ENCODE data around the gene MAPK12. TPM values are rescaled to one million over a fixed set of nuclear protein-coding genes. Genes with fewer than 3 reads are reported as not detected.

Gene MAPK12
- total and polyA plus RNA-seq, 2 donors (not counting 3 experiments of a cell fraction or from before 2014, with no cell fraction given), result 72.3 to 86.8 TPM

DNA sequence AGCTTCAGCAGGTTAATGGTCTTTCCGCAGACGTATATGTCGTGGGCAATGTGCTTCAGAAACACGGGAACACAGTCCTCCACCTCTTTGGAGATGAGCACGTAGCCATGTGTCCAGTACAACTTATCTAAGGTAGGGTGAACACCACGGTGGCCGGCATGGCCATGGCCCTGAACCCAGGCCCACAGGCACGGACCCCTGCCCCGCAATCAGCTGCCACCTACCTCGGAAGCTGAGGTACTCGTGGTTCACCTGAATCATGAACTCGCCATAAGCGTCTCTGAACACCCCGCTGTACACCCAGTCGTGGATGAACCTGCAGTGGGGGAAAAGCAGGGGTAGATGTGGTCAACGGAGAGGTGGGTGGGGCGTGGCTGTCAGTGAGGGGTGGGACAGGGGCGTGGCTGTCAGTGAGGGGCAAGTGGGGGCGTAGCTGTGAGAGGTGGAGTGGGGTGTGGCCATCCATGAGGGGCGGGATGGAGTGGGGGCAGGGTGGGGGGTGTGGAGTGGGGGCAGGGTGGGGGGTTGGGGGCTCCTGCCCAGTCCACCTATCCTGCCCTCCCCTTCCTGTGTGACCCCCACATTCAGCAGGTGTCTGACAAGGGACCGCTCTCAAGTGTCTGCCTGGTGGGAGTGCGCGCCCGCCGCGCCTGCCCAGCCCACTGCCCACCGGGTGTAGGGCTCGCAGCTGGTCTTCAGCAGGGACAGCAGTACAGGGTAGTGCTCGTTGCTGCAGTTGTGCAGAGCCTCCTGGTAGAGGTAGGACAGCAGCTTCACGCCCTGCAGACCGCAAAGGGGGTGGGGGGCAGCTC lies 35.2 kb downstream of the MAPK12 start:
- no peak for DNase-seq (ENCODE audit: low read depth, low spot score)
- ChIA-PET POLR2A (interaction anchor here (0.5 kb wide), 1 partner anchor 290 kb away, joined by 7 read pairs; no protein-coding TSS in a partner anchor), CTCF (interaction anchor here (1.3 kb wide), 1 partner anchor 77 kb away, joined by 4 read pairs; no protein-coding TSS in a partner anchor)
- no peak overlapping the region for H3K27ac ChIP-seq (ENCODE audit: insufficient read depth, low read depth, low read length)
- TF ChIP-seq CTCF (IDR thresholded peaks at IDR 0.05; ENCODE audit: extremely low read depth in 1 of 2, insufficient read depth in 1 of 2, low read depth in 1 of 2, low read length in 2 of 2) (no peak), MYC (IDR thresholded peaks at IDR 0.05; ENCODE audit: low read depth, low read length) (no peak), POLR2AphosphoS5 (IDR thresholded peaks at IDR 0.05; ENCODE audit: insufficient read depth, low read depth, low read length) (no peak), GATA2 (IDR thresholded peaks at IDR 0.05; ENCODE audit: insufficient read depth, insufficient read length, low read depth, low read length) (no peak), JUN (IDR thresholded peaks at IDR 0.05; ENCODE audit: borderline replicate concordance, insufficient read depth, insufficient read length, low read depth) (no peak), FOS (IDR thresholded peaks at IDR 0.05; ENCODE audit: borderline replicate concordance, insufficient read depth, low read length) (no peak), MAX (IDR thresholded peaks at IDR 0.05; ENCODE audit: insufficient read depth, insufficient read length) (no peak)
- H3K4me1 ChIP-seq (ENCODE audit: control insufficient read depth, extremely low read depth, insufficient read depth, low read length), result no peaks in the 10 kb centered on the region
- H3K9me3 ChIP-seq (replicated peaks; ENCODE audit: control insufficient read depth, insufficient read depth, low read length), result no peaks in the 10 kb centered on the region
- dilution Hi-C loops (cut with MboI; ENCODE audit: extremely low pct_ligation_motif_present, low sequenced_read_pairs) (no loop called here), intact Hi-C loops (cut with micrococcal nuclease) (no loop called here)
- peaks cover 0 to 38% of the 10 kb centered on the region in 2 experiments for H3K36me3 ChIP-seq (ENCODE audit: control insufficient read depth in 2 of 2, extremely low read depth in 1 of 2, insufficient read depth in 2 of 2, low read length in 2 of 2)
- no peak overlapping the region for H2AFZ ChIP-seq (ENCODE audit: low read depth, low read length)
- no peak overlapping the region for H3K4me2 ChIP-seq (ENCODE audit: insufficient read depth, low read length)
- no peaks in the 10 kb centered on the region for H3K27me3 ChIP-seq (ENCODE audit: control insufficient read depth in 2 of 2, insufficient read depth in 2 of 2, low read length in 2 of 2)
- no peaks in the 10 kb centered on the region for H3K9me1 ChIP-seq (replicated peaks; ENCODE audit: control insufficient read depth, extremely low read depth, insufficient read depth, low read length)
- BruUV-seq (replicated peaks), result no TSS peak
- no peaks in the 10 kb centered on the region for H4K20me1 ChIP-seq (replicated peaks; ENCODE audit: control insufficient read depth, extremely low read depth, insufficient read depth, low read length)
- H3K79me2 ChIP-seq (ENCODE audit: control insufficient read depth, insufficient read depth, low read length), result no peaks in the 10 kb centered on the region
- no peak overlapping the region for H3K9ac ChIP-seq (replicated peaks; ENCODE audit: extremely low read depth, insufficient read depth, low read length)
- H3K4me3 ChIP-seq (replicated peaks in 1 of 3; ENCODE audit: insufficient read depth in 1 of 3, low read depth in 1 of 3, low read length in 3 of 3), result no peak overlapping the region
- no peak for FAIRE-seq

Measured in endothelial cell of umbilical vein (primary cell).